ENCODE measurements around the gene AMOTL2.

Gene AMOTL2

GRCh38 chr3:134366221-134366927, 7.9 kb downstream of the AMOTL2 start:
- no peak for DNase-seq (ENCODE audit: low spot score)

DNA sequence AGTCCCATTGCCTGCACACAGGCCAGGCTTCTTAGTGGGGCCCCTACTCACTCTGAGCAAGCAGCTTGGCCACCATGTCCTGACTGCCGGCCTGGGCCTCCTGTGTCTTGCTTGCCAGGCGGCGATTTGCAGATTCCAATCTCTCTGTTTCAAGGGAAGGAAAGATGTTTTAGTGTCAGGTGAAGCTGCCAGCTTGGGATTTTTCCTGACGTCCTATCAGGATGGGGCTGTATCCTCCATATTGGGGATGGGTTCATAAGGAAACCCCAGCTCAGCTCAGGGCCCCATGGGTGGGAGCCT, 8.5 kb downstream of the AMOTL2 start:
- no peak for DNase-seq (ENCODE audit: low spot score)

- DNase-seq (ENCODE audit: low spot score), result no peak
These were observed 9.1 kb downstream of the AMOTL2 start for GRCh38 chr3:134364936-134365765.

GRCh38 chr3:134364061-134364935, 9.9 kb downstream of the AMOTL2 start:
- peak; percentile 96 for DNase-seq (ENCODE audit: low spot score)

DNA sequence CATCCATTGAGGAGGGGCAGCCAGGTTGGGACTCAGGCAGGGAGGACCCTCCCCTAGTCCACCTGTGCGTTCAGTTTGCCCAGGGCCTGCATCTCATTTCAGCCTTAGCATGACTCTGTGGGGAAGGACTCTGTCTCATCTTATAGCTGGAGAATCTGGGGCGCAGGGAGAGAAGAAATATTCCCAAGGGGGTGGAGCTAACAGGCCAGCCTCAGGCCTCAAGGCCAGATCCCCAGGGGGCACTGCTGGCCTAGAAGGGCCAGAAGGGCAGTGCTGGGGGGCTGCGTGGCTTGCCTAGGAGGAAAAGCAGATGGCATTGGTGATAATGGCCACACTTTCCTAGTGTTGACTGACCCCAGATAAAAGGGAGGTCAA, 10.9 kb downstream of the AMOTL2 start:
- DNase-seq (ENCODE audit: low spot score), result no peak

GRCh38 chr3:134362670-134363380, 11.4 kb downstream of the AMOTL2 start:
- no peak for DNase-seq (ENCODE audit: low spot score)

GRCh38 chr3:134362221-134362620, 12.0 kb downstream of the AMOTL2 start:
- no peak for DNase-seq (ENCODE audit: low spot score)

- DNase-seq (ENCODE audit: low spot score), result no peak
These were observed 12.9 kb downstream of the AMOTL2 start for GRCh38 chr3:134361162-134361835.

GRCh38 chr3:134360046-134360445, 14.2 kb downstream of the AMOTL2 start:
- no peak for DNase-seq (ENCODE audit: low spot score)

- no peak for DNase-seq (ENCODE audit: low spot score)
These were observed 14.9 kb downstream of the AMOTL2 start for GRCh38 chr3:134359121-134360010.

GRCh38 chr3:134357914-134358811, 16.1 kb downstream of the AMOTL2 start:
- no peak for DNase-seq (ENCODE audit: low spot score)

- no peak for DNase-seq (ENCODE audit: low spot score)
These were observed 16.9 kb downstream of the AMOTL2 start for GRCh38 chr3:134357261-134357913.

GRCh38 chr3:134356411-134357040, 17.7 kb downstream of the AMOTL2 start:
- DNase-seq (ENCODE audit: low spot score), result no peak

DNA sequence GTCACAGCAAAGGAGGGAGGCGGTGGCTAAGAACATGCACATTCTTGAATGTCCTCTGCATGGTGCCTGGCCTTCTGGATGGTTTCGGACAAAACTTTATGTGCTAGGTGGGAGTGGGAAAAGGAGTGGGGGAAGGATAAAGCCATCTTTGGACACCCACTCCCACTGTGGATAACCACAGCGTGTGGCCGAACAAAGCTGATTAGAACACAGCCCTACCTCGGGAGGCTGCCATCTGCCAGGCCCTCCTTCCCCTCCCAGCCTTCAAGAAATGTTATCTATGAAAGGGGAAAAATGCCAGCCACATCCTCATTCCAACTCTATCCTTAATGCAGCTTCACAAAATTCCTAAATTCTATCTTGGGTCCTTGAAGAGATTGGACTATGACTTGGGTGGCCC, 18.8 kb downstream of the AMOTL2 start:
- no peak for DNase-seq (ENCODE audit: low spot score)

- no peak for DNase-seq (ENCODE audit: low spot score)
These were observed 19.5 kb downstream of the AMOTL2 start for GRCh38 chr3:134354612-134355251.

GRCh38 chr3:134353831-134354611, 20.2 kb downstream of the AMOTL2 start:
- DNase-seq (ENCODE audit: low spot score), result no peak
